ENCODE results near the gene ANGPT4.

The ANGPT4 gene

DNA sequence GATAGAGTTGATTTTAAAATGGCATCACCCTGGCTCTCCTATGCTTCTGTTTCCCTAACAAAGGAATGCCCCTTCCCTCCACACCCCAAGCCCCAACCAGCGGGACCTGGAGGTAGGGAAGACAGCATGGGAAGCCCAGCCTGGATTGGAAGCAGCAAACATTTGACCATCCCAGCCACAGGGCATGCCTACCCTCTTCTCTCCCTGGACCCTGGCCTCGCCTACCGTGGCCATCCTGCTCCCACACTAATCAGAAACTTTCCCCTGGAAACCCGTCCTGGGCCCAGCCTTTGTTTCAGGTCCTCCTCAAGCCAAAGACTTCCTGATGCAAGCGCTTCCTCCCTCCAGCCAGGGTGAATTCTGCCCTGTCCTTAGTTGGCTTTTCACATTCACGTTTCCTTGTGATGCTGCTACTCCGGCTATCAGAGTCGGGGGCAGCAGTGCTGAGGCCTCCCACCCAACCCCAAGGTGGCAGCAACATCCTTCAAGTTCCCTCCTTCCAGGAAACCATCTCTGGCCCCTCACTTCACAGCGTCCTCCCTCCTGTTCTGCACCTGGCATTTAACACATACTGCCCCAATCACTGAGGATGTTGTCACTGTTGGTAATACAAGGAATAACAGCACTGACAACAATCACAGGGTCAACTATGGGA, 18.2 kb upstream of the ANGPT4 start:
- Mint-ChIP-seq H3K4me1 (no peaks in the 10 kb centered on the region), H3K4me3 (no peak overlapping the region), H3K27ac (peak overlapping the region; percentile 66), H3K27me3 (ENCODE audit: low read depth, poor library complexity) (peaks cover 21% of the 10 kb centered on the region), H3K9me3 (peaks cover 37% of the 10 kb centered on the region), H3K36me3 (ENCODE audit: low read depth) (no peaks in the 10 kb centered on the region)
- TF ChIP-seq, protein P1, sequence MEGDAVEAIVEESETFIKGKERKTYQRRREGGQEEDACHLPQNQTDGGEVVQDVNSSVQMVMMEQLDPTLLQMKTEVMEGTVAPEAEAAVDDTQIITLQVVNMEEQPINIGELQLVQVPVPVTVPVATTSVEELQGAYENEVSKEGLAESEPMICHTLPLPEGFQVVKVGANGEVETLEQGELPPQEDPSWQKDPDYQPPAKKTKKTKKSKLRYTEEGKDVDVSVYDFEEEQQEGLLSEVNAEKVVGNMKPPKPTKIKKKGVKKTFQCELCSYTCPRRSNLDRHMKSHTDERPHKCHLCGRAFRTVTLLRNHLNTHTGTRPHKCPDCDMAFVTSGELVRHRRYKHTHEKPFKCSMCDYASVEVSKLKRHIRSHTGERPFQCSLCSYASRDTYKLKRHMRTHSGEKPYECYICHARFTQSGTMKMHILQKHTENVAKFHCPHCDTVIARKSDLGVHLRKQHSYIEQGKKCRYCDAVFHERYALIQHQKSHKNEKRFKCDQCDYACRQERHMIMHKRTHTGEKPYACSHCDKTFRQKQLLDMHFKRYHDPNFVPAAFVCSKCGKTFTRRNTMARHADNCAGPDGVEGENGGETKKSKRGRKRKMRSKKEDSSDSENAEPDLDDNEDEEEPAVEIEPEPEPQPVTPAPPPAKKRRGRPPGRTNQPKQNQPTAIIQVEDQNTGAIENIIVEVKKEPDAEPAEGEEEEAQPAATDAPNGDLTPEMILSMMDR (IDR thresholded peaks at IDR 0.05), result no peak
- no peak for DNase-seq

DNA sequence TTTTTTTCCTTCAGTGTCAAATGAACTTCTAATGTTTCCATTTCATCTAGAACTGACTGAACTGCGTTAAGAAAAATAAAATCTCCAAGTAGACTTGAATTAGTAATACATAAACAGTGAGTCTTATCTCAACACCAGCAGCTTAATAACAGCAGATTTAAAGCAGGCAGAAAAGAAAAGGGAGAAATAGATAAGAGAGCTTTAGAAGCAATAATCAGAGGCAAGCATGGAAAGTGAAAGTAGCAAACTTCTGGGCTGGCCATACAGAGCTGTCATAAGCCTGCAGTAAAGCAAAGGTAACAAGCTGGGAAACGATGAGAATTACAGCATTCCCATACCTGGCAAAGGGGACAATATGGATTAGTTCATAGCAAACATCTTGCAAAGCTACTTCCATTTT, 16.9 kb upstream of the ANGPT4 start:
- H3K4me3 Mint-ChIP-seq, result no peak overlapping the region
- peaks cover 48% of the 10 kb centered on the region for H3K9me3 Mint-ChIP-seq
- TF ChIP-seq, protein P1 (IDR thresholded peaks at IDR 0.05), result no peak
- peaks cover 21% of the 10 kb centered on the region for H3K27me3 Mint-ChIP-seq (ENCODE audit: low read depth, poor library complexity)
- no peak for DNase-seq
- no peaks in the 10 kb centered on the region for H3K36me3 Mint-ChIP-seq (ENCODE audit: low read depth)
- H3K4me1 Mint-ChIP-seq, result no peaks in the 10 kb centered on the region
- no peak overlapping the region for H3K27ac Mint-ChIP-seq

DNA sequence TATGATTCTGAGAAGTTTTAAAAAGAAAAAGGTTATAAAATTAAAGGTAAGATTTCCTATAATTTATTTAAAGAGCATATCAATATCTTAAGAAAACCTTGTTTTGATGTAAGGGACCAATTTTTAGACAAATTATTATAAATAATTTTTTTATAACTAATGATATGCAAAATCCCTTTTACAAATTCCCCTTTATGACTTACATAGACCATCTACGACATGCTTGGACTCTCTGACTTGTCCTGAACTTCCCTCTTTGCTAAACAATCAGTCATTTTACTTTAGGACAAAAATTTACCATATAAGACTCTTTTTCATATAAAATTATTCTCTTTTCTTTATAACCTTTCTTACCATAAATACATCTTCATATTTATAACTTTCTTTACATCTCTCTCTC, 15.3 kb upstream of the ANGPT4 start:
- no peak for DNase-seq
- peaks cover 59% of the 10 kb centered on the region for H3K9me3 Mint-ChIP-seq

DNA sequence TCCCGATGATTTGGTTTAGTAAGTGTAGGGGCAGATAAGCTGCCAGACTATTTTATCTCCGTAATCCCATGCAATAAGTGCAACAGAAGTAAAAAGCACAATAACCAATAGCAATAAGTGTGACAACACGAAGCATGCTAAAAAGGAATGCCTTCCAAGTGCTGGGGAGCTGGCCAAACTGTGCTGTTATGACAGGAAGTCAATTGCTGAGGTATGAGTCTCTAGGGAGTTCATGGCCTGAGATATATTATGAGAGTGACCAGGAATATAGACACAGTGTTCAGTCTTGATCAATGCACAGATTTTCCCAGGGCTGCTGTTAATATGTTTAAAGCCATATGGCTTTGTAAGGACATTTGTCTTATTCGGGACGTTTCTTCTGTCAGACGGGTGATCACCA, 10.5 kb upstream of the ANGPT4 start:
- TF ChIP-seq, protein P1 (IDR thresholded peaks at IDR 0.05), result no peak
- Mint-ChIP-seq H3K4me3 (no peak overlapping the region), H3K27ac (no peak overlapping the region)

More for the DNA sequence above, 15.3 kb upstream of the ANGPT4 start:
- TF ChIP-seq, protein P1 (IDR thresholded peaks at IDR 0.05), result no peak
- Mint-ChIP-seq H3K27ac (no peak overlapping the region), H3K36me3 (ENCODE audit: low read depth) (no peaks in the 10 kb centered on the region), H3K4me3 (no peak overlapping the region), H3K27me3 (ENCODE audit: low read depth, poor library complexity) (peaks cover 15% of the 10 kb centered on the region), H3K4me1 (no peaks in the 10 kb centered on the region)

DNA sequence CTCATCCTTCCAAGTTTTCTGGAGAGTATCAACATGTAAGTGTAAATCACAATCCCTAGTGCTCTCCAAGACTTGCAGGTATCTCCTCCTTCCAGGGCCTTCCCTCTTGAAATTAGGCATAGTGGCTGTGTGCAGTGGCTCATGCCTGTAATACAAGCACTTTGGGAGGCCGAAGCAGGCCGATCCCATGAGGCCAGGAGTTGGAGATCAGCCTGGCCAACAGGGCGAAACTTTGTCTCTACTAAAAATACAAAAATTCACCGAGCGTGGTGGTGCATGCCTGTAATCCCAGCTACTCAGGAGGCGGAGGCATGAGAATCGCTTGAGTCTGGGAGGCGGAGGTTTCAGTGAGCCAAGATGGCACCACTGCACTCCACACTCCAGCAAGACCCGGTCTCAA, 9.4 kb upstream of the ANGPT4 start:
- Mint-ChIP-seq H3K9me3 (peaks cover 34% of the 10 kb centered on the region), H3K4me1 (no peaks in the 10 kb centered on the region), H3K4me3 (no peak overlapping the region), H3K27me3 (ENCODE audit: low read depth, poor library complexity) (peaks cover 7% of the 10 kb centered on the region), H3K36me3 (ENCODE audit: low read depth) (no peaks in the 10 kb centered on the region), H3K27ac (no peak overlapping the region)
- TF ChIP-seq, protein P1 (IDR thresholded peaks at IDR 0.05), result no peak
- no peak for DNase-seq

More for the DNA sequence above, 10.5 kb upstream of the ANGPT4 start:
- Mint-ChIP-seq H3K9me3 (peaks cover 45% of the 10 kb centered on the region), H3K27me3 (ENCODE audit: low read depth, poor library complexity) (peaks cover 7% of the 10 kb centered on the region), H3K36me3 (ENCODE audit: low read depth) (no peaks in the 10 kb centered on the region), H3K4me1 (no peaks in the 10 kb centered on the region)
- no peak for DNase-seq

DNA sequence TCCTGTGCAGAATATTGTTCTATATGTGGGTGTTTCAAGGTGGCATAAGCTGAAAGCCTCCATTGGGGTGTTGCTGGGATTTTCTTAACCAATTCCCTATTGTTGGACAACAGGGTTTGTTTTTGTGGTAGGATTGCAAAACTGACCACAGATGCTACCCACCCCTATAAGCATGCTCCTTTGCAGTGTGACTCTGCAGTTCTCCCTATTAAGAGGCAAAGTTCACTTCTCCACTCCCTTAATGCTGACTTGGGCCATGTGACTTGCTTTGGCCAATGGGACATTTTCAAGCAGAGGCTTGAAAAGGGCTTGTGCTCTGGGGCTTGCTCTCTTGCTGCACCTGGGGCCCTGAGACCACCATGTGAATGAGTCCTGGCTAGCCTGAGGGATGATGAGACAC, 8.5 kb upstream of the ANGPT4 start:
- H3K27ac Mint-ChIP-seq, result no peak overlapping the region
- peaks cover 2% of the 10 kb centered on the region for H3K4me1 Mint-ChIP-seq
- peaks cover 9% of the 10 kb centered on the region for H3K27me3 Mint-ChIP-seq (ENCODE audit: low read depth, poor library complexity)
- peaks cover 25% of the 10 kb centered on the region for H3K9me3 Mint-ChIP-seq
- TF ChIP-seq, protein P1 (IDR thresholded peaks at IDR 0.05), result no peak
- H3K4me3 Mint-ChIP-seq, result no peak overlapping the region
- no peak for DNase-seq
- H3K36me3 Mint-ChIP-seq (ENCODE audit: low read depth), result no peaks in the 10 kb centered on the region
